HG03354 (cell line): ENCODE results near the gene BPTF.
"Not testable (repeated sequence)": the region's sequence is repeated elsewhere in the genome, so short reads cannot be mapped to it uniquely, and the experiment has no call there.

Experiments used
- ATAC-seq: cut with Tn5 transposase; IDR thresholded peaks from one replicate; pipeline ENCODE4 v1.9.1; 2021; ENCODE audit warnings: mild to moderate bottlenecking; ENCODE audit not compliant: unreplicated experiment, poor library complexity, severe bottlenecking

Gene BPTF

GRCh38 chr17:67996301-67997171, 171.2 kb downstream of the BPTF start, which contains the start of gene C17orf58:
Gene C17orf58, minus strand, starts transcription at chr17:67996469. Its CDS starts 271 bp downstream, at chr17:67996198.
- not testable (repeated sequence) for ATAC-seq

GRCh38 chr17:67998466-67998865, 173.2 kb downstream of the BPTF start:
- ATAC-seq: no peak

- ATAC-seq: no peak
Measured at GRCh38 chr17:67999291-67999911, 174.1 kb downstream of the BPTF start.

GRCh38 chr17:68004201-68004600, 178.9 kb downstream of the BPTF start:
- no peak for ATAC-seq

- ATAC-seq: no peak
Measured at GRCh38 chr17:68006797-68007196, 181.5 kb downstream of the BPTF start.

GRCh38 chr17:68011199-68011665, 185.9 kb downstream of the BPTF start:
- ATAC-seq: peak; percentile 71

GRCh38 chr17:68013385-68013784, 188.1 kb downstream of the BPTF start:
- no peak for ATAC-seq

GRCh38 chr17:68015081-68015723, 189.9 kb downstream of the BPTF start:
- ATAC-seq: no peak

- no peak for ATAC-seq
Measured at GRCh38 chr17:68016838-68017237, 191.5 kb downstream of the BPTF start.

GRCh38 chr17:68018493-68018892, 193.2 kb downstream of the BPTF start:
- ATAC-seq: not testable (repeated sequence)

- ATAC-seq: no peak
Measured at GRCh38 chr17:68019336-68019674, 194.0 kb downstream of the BPTF start.

- peak; percentile 95 for ATAC-seq
Measured at GRCh38 chr17:68019675-68020408, 194.5 kb downstream of the BPTF start.

GRCh38 chr17:68020409-68020756, 195.1 kb downstream of the BPTF start:
- ATAC-seq: peak; percentile 6

- ATAC-seq: not testable (repeated sequence)
Measured at GRCh38 chr17:68020791-68021190, 195.5 kb downstream of the BPTF start.

- ATAC-seq: no peak
Measured at GRCh38 chr17:68021963-68022362, 196.7 kb downstream of the BPTF start.

GRCh38 chr17:68022547-68022946, 197.2 kb downstream of the BPTF start:
- not testable (repeated sequence) for ATAC-seq

- no peak for ATAC-seq
Measured at GRCh38 chr17:68029512-68030215, 204.4 kb downstream of the BPTF start.
